Measurements from ENCODE around the gene WDR6.

The WDR6 gene

DNA sequence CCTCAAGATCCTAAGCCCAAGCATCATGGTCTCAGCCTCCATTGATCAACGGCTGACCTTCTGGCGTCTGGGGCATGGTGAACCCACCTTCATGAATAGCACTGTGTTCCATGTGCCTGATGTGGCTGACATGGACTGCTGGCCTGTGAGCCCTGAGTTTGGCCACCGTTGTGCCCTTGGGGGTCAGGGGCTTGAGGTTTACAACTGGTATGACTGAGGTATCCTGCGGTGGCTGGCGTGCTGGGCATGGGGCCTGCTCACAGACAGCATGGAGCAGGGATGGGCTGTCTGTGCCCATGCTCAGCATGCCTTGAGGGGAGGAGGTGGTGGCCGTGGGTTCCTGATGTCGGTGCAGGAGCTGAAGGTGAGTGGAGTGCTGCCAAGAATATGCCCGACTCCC is 7.9 kb downstream of the WDR6 start:
- DNase-seq (ENCODE audit: low read depth in 2 of 3, low spot score in 1 of 3), result no peak

GRCh38 chr3:49015765-49016164 is 8.6 kb downstream of the WDR6 start:
- DNase-seq (ENCODE audit: low read depth in 2 of 3, low spot score in 1 of 3), result no peak

- no peak for DNase-seq (ENCODE audit: low read depth in 2 of 3, low spot score in 1 of 3)
These were observed 9.4 kb downstream of the WDR6 start for GRCh38 chr3:49016414-49017228.

DNA sequence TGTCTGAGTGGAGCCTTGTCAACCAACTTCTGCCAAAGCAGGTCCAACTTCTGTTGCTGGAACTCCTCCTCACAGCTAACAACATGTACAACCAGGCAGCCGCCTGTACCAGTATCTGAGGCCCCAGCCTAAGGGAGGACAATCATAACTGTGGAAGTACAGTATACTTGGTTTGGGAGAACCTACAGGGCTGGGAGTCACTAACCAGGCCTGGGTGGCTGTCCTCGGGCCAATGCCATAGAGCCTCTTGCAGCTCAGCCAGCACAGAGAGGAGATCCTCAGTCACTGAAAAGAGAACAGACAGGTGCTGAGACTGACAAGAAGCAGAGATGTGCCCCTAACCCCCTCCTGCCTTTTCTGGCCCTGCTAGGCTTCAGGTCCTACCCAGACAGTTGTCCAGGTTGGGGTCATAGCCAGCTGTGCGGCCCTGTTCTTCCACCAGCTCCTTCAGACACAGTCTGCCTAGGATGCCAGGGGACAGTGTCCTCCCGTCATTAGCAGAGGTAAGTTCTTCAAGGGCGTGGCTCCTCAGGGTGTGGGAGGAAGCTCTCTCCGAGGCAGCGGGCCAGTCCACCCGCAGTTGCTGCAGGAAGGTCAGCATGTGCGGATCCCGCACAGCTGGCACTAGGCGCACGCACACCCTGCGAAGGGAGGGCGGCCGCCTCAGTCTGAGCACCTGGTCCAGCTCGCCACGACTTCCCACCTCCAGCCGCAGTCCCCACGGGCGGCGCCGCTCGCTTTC is 10.2 kb downstream of the WDR6 start:
- no peak for DNase-seq (ENCODE audit: low read depth in 2 of 3, low spot score in 1 of 3)

- DNase-seq (ENCODE audit: low read depth in 2 of 3, low spot score in 1 of 3), result peak in 1 of 3 donors; percentile 43
These were observed 10.9 kb downstream of the WDR6 start, which contains the start of gene DALRD3 for GRCh38 chr3:49017971-49018706. TSS of gene DALRD3 (minus strand) at chr3:49018580. CDS start at chr3:49018564, 16 bp downstream.

- no peak for DNase-seq (ENCODE audit: low read depth in 2 of 3, low spot score in 1 of 3)
These were observed 11.5 kb downstream of the WDR6 start for GRCh38 chr3:49018707-49019006.

DNA sequence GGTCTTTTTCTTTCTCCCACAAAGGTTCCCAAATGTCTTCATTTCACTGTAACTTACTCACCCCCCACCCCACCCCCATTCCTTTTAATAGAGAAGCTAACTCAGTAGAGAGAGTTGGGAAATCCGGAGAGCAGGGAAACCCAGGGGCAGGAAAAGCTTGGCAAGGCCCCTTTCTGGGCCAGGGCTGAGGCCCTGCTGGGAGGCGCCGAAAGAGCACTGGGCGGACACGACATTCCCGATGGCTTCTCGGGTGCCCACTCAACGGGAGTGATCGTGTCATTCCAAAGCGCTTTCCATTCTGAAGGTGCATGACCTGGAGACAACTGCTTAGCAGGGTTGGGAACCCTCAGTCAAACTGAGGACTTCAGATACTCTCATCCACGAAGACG is 12.7 kb downstream of the WDR6 start:
- DNase-seq (ENCODE audit: low read depth in 2 of 3, low spot score in 1 of 3), result no peak

DNA sequence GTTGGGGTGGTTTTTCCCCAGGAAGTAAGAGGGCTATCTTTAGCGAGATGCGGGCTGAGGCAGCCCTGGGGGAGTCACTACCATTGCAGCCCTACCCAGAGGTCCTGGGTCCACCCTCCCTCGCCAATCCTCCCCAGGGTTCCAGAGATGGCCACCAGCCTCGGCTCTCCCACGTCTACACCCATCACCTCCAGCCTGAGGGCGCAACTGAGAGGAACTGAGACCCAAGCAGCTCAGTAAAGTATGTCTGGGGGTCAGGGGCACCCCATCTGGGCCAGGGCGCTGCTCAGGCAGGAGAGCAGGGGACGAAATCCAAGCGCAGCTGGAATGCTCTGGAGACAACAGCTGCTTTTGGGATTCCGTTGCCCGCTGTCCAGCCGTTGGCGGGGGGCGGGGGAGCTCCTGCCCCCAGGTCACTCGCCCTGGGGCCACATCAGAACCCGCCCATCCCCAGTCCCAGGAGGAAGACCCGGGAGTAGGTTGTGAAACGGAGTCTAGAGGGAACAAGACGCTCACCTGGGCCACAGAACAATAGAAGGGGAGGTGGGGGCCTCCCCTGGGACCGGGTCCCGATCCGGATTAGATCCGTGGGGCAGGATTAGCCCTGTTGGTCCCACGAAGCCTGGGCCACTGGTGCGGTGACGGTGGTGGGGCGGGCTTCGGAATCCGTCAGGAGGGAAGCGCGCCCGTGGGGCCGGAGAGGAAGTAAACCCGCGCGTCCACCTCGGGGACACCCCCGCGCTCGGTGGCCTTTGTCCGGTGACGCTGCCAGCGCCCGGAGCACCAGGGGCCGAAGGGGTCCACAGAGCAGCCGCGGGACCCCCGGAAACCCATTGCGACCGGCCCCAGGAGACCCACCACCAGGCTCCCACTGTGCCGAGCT is 13.4 kb downstream of the WDR6 start:
- DNase-seq (ENCODE audit: low read depth in 2 of 3, low spot score in 1 of 3), result no peak

DNA sequence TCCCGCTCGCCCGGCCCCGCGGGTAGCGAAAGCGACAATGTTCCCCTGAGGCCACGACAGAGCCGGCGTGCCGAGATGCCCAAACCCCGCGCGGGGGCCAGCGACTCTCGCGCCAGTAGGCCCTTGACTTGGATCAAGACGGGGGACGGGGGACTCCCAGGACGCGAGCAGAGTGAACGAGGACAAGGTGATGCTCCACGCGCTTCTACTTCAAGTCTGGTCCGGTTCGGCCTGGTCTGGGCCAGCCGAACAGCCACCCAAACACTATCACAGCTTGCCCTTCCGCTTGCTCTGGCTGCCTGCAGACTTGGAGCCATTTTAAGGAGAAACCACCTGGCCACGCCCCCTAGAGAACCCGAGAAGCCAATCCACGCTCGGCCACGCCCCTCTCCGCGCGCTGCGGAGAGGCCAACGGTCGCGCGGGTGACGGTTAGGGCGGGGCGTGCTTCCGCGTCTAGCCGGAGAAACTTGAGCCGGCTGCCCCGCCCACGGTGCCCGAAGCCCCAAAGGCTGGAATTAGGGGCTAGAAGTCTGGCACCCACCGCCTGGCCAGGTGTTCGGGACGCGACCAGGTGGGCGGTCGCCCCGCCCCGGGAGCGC is 14.1 kb downstream of the WDR6 start:
- peak; percentile 96 to 99 (median 98) for DNase-seq (ENCODE audit: low read depth in 2 of 3, low spot score in 1 of 3)

DNA sequence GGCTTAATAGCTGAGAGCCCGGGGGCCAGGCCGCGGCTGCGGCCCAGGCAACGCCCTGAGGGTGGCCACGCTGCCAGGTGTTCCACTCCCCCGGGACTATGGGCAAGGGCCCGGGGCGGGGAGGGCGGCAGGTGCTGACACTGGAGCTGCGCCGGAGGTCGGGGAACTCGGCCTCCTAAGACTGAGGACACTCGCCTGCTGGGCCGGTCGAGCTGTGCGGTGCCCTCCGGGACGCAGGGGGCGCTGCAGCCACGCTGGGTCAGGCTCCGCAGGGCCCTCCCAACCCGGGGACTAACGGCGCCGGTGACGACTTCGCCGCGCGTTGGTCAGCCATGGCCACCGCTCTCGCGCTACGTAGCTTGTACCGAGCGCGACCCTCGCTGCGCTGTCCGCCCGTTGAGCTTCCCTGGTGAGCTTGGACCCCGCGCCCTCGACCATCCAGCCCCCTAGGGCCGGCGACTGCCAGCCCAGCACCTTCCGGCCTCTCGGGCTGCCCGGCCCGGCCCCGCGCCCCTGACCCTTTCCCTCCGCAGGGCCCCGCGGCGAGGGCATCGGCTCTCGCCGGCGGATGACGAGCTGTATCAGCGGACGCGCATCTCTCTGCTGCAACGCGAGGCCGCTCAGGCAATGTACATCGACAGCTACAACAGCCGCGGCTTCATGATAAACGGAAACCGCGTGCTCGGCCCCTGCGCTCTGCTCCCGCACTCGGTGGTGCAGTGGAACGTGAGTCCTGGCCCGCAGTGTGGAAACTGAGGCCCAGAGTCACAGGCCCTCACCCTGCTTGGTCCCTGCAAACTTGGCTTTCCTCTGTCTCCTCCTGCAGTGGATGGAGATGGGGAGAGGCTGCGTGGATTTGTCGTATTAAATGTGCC is 14.9 kb downstream of the WDR6 start, which contains the start of gene NDUFAF3:
Gene NDUFAF3, plus strand, starts transcription at position 309 of the 875 bp plus-strand sequence. Its CDS starts 24 bp downstream, at position 333.
- peak; percentile 87 to 92 (median 91) for DNase-seq (ENCODE audit: low read depth in 2 of 3, low spot score in 1 of 3)

GRCh38 chr3:49022688-49023171 is 15.5 kb downstream of the WDR6 start:
- no peak for DNase-seq (ENCODE audit: low read depth in 2 of 3, low spot score in 1 of 3)

GRCh38 chr3:49023775-49024174 is 16.6 kb downstream of the WDR6 start:
- DNase-seq (ENCODE audit: low read depth in 2 of 3, low spot score in 1 of 3), result no peak

- DNase-seq (ENCODE audit: low read depth in 2 of 3, low spot score in 1 of 3), result no peak
These were observed 17.3 kb downstream of the WDR6 start for GRCh38 chr3:49024449-49024848.

GRCh38 chr3:49025005-49025792 is 18.0 kb downstream of the WDR6 start:
- DNase-seq (ENCODE audit: low read depth in 2 of 3, low spot score in 1 of 3), result no peak

GRCh38 chr3:49025793-49026520 is 18.8 kb downstream of the WDR6 start:
- no peak for DNase-seq (ENCODE audit: low read depth in 2 of 3, low spot score in 1 of 3)

DNA sequence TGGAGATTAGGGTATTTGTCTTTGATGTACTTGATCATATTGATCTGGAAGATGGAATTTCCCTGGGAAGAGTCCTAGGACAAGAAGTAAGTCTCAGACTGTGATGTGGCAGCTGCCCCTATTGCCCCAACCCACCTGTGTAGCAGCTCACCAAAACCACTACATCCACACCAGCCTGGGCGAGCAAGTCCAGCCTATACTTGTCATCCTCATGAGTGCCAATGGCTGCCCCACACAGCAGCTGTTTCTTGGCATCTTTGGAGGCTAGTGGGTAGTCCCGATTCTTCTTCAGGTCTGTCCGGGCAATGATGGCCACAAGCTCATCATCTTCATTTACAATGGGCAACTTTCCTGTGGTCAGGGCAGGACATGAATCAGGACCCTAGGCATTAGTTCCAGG is 19.3 kb downstream of the WDR6 start:
- no peak for DNase-seq (ENCODE audit: low read depth in 2 of 3, low spot score in 1 of 3)

DNA sequence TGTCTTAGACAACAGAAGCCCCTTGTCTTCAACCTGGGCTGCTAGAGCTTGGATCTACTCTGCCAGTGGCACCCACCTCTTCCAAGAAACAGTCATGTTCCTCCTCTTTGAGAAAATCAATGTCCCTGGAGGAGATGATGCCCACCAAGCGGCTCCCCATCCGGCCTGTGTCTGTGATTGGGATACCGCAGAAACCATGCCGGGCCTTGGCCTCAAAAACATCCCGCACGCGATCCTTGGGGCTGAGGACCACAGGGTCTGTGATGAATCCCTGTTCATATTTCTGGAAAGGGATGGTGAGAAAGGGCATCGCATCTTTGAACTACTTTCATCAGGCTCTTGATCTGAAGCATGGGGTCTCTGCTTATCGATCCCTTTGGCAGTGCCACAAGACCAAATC is 20.4 kb downstream of the WDR6 start:
- DNase-seq (ENCODE audit: low read depth in 2 of 3, low spot score in 1 of 3), result no peak

DNA sequence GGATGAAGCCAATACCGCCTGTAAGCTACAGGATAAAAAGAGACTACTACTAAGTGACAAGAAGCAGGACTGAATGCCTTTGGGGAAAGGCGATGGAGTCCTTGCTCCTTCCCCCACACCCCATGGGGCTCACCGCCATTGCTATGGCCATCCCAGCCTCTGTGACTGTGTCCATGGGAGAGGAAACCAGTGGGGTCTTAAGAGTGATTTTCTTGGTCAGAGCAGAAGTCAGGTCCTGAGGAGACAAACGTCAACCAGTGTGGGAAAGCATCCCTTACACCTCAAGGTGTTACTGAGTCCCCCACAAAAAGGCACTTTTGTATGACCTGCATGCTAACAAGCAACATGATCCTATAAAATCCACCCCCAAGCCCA is 21.1 kb downstream of the WDR6 start:
- no peak for DNase-seq (ENCODE audit: low read depth in 2 of 3, low spot score in 1 of 3)

Measured in stimulated activated CD4-positive, alpha-beta T cell treated with anti-CD3 and anti-CD28 coated beads, Interleukin-12 subunit alpha, Interleukin-12 subunit beta, amount 100 ng/mL, for 48 hours (primary cell).